HG03045 (cell line): Measurements from ENCODE around the gene KCNQ5.
A peak's percentile ranks its signal among the peaks of the same experiment; 100 is the strongest.

Experiments used
- ATAC-seq: cut with Tn5 transposase; IDR thresholded peaks from one replicate; pipeline ENCODE4 v1.9.1; 2021; ENCODE audit warnings: mild to moderate bottlenecking, moderate library complexity; ENCODE audit not compliant: unreplicated experiment

Gene KCNQ5

DNA sequence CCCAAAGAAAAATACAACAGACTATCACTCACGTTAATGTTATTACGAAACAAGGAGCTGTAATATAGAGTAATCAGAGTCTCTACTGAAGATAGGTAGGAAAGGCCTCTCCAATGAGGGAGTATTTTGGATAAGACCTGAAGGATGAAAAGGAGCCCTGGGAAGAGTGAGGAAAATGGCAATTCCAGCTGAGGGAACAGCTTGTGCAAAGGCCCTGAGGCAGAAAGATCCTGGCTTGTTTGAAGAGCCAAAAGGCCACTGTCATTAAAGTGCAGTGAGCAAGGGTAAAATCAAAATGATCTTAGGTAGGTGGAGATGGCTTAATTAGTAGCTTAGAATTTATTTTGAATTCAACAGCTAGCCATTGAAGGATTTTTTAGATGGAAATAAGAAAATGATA lies 464.9 kb downstream of the KCNQ5 start:
- no peak for ATAC-seq

GRCh38 chr6:73088138-73088813 lies 466.4 kb downstream of the KCNQ5 start:
- peak; percentile 59 for ATAC-seq

- no peak for ATAC-seq
Observed at GRCh38 chr6:73104921-73105320, 483.1 kb downstream of the KCNQ5 start.

DNA sequence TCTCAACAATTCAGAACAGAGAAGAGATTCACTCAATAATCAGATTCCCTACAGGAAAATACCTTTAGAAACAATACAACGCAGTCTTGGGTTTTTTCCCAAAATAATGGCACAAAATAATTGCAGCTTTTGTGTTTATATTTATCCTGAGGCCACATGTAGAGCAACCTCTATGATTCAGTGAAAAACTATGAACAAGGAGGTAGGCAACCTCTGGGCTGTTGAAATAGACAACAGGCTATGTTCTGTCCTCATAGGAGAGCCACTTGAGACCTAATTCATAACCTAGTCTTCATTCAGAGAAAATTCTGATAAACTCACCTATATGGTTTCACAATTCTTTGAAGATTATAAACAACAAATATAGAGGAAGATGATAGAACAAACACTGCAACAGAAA lies 485.2 kb downstream of the KCNQ5 start:
- ATAC-seq, result no peak

GRCh38 chr6:73108949-73109348 lies 487.1 kb downstream of the KCNQ5 start:
- ATAC-seq, result no peak

DNA sequence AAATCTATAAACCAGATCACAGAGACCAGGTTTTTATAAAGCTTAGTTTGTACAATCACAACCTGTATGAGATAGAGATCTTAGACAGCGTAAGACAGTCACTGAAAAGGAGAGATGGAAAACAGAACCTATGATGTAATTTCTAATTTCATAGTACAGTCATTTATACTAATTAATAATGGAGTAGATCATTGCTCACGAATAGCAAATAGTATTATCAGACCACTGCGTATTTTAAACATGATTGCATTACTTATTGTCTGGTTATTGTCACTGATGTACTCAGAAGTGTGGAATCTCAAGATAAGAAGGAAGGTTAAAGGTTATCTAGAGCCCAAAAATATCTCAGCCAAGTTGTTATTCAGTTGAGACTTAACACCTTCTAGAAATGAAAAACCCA lies 487.8 kb downstream of the KCNQ5 start:
- no peak for ATAC-seq

DNA sequence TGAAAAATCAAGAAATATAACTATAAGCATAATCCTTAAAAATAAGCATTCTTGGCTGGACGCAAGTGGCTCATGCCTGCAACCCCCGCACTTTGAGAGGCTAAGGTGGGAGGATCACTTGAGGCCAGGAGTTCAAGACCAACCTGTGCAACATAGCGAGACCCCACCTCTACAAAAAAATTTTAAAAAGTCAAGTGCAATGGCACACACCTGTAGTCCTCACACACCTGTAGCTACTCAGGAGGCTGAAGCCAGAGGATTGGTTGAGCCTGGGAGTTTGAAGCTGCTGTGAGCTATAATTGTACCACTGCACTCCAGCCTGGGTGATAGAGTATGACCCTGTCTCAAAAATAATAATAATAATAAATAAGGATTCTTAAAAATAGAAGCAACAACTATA lies 494.5 kb downstream of the KCNQ5 start:
- no peak for ATAC-seq

GRCh38 chr6:73121421-73121993 lies 499.6 kb downstream of the KCNQ5 start:
- no peak for ATAC-seq

DNA sequence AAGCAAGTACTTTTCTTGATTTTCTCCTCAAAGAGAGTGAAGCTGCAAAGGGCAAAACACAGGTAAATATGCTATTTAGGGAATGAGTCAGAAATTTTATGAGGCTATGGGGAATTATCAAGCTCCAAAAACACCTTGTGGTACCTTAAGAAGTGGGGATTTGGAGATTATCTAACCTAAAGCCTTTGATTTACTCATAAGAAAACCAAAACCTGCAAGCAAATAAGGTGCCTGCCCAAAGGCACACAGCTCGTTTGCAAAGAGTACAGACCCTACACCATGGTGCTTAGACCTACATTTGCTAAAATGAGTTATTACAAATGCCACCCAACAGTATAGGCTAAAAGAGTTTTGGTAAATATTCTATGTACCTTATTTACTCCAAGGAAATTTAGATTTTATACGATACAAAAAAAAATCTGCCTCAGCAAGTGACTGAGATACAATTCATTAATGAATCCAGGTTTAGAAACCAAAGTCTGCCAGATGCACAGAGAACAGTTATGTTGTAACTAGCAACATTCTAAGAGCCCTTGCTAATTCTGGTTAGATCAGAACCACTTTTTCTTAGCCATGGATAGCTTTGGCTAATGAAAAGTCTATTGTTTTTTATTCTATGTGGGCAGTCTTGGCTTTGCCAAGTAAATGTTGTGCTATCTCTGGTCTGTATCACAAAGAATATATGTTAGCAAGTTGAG lies 501.9 kb downstream of the KCNQ5 start:
- ATAC-seq, result peak; percentile 82

DNA sequence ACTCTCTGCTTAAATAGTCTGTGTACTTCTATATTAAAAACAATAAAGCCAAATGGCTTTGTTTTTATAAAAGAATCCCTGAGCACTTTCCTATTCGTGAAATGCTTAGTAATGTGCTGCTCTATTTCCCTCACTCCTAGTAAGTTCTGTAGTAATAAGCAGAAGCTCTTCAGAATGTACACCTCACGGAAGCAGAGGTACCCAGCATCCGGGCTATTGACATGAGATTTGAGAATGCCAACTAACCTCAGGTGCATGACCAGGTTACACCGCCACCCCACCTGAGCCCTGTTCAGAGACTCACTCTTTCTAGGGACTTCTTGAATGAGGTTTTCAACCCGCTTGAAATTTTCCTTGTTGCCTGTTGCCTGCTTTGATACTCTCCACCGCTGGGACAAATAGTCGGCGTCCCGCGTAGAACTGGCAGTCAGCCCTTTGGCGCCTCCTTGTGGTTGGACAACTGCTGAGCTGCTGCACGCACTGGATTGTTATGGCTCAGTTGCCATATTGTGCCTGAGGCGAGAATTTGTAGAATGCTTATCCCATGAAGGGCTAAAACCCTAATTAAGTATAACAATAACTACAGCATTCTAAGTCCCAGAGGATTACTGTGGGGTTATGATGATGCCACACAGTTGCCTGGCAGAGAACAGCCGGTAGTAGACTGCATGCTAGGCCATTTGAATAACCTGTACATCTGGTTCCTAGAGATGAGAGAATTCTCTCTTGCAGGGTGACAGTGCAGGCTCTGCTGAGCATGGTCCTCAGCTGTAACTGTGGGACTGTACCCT lies 508.0 kb downstream of the KCNQ5 start:
- ATAC-seq, result peak; percentile 96

GRCh38 chr6:73131706-73132105 lies 509.8 kb downstream of the KCNQ5 start:
- no peak for ATAC-seq

GRCh38 chr6:73134588-73134987 lies 512.7 kb downstream of the KCNQ5 start:
- no peak for ATAC-seq

DNA sequence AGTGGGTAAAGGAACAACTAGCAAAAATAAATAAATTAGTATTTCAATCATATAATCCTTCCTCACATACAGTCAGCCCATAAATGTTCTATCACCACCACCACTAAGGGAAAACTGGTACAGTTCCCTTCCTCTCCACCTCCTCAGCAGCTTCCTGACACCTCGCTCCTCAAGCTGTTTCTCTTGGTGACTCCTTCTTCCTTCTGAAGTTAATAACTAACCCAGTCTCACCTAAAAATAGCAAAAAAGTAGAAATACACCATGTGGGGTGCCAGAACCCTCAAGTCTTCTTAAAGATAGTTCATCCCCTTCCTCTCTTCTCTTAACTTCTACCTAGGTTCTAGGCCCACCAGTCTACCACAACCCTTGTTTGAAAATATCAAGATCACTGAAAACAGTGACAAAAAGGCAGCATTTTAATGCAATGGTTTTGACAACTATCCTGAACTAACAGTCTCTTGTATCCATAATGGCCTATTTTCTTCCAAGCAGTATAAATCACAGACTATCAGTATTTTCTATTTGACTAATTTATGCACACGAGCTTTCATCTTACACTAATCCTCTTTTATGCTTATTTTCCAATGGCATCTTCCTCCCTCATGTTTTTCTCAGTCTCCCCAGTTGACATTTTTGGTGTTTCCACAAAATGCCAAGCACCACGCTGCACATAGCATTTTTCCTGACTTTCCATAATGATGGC lies 518.0 kb downstream of the KCNQ5 start:
- no peak for ATAC-seq

DNA sequence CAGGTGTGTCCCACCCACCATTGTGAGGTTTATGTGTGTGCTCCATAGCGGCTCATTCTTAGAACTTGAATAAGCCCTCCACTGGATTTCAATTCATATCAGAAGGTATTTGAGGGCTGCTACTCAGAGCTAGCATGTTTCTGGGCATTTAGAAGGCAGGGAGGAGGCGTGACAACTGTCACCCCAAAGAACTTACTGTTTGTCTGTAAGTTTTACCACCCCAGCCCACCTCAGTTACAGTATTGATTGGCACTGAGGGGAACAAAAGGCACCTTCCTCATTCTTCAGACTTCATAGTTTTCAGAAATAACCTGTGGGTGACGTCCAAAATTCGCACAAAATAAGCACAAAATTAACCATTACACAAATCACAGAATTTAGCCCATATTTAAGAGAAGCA lies 521.7 kb downstream of the KCNQ5 start:
- no peak for ATAC-seq

DNA sequence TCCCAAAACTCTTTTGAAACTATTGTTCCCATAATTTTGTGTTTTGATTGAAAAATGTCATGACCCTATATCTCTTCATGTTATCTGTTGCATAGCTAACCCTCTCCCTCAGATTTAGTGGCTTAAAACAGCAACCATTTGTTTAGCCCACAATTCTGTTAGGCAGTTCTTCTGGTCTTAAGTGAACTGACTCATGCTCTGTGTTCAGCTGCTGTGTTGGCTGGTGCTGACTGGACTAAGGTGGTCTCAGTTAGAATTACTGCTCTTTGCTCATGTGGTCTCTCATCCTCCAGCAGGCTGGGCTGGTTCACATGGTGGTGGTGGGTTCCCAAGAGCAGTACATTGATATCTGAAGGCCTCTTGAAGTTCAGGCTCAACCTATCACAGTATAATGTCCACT lies 522.7 kb downstream of the KCNQ5 start:
- no peak for ATAC-seq

GRCh38 chr6:73145690-73146089 lies 523.8 kb downstream of the KCNQ5 start:
- ATAC-seq, result peak; percentile 69

GRCh38 chr6:73151732-73152131 lies 529.9 kb downstream of the KCNQ5 start:
- no peak for ATAC-seq

GRCh38 chr6:73152556-73152955 lies 530.7 kb downstream of the KCNQ5 start:
- ATAC-seq, result no peak

GRCh38 chr6:73152966-73153757 lies 531.3 kb downstream of the KCNQ5 start:
- no peak for ATAC-seq
